HG02840 (cell line): ENCODE data around the gene HDAC4.

ENCODE experiments used
- ATAC-seq: cut with Tn5 transposase; IDR thresholded peaks from one replicate; pipeline ENCODE4 v1.9.1; 2021; ENCODE audit warnings: mild to moderate bottlenecking, moderate library complexity, moderate number of reproducible peaks; ENCODE audit not compliant: unreplicated experiment, low FRiP score

HDAC4 gene

GRCh38 chr2:239300242-239300641 lies 100.6 kb downstream of the HDAC4 start:
- no peak for ATAC-seq

GRCh38 chr2:239299218-239299939 lies 101.4 kb downstream of the HDAC4 start:
- no peak for ATAC-seq

- ATAC-seq, result no peak
These were observed 102.6 kb downstream of the HDAC4 start for GRCh38 chr2:239298116-239298804.

- no peak for ATAC-seq
These were observed 103.4 kb downstream of the HDAC4 start for GRCh38 chr2:239297142-239298004.

- no peak for ATAC-seq
These were observed 104.5 kb downstream of the HDAC4 start for GRCh38 chr2:239296020-239296932.

GRCh38 chr2:239295377-239296019 lies 105.3 kb downstream of the HDAC4 start:
- no peak for ATAC-seq

- no peak for ATAC-seq
These were observed 106.2 kb downstream of the HDAC4 start for GRCh38 chr2:239294571-239295054.

GRCh38 chr2:239293775-239294430 lies 106.9 kb downstream of the HDAC4 start:
- no peak for ATAC-seq

GRCh38 chr2:239292959-239293774 lies 107.7 kb downstream of the HDAC4 start:
- no peak for ATAC-seq

GRCh38 chr2:239292531-239292930 lies 108.3 kb downstream of the HDAC4 start:
- no peak for ATAC-seq

GRCh38 chr2:239291475-239292350 lies 109.1 kb downstream of the HDAC4 start:
- ATAC-seq, result no peak

- ATAC-seq, result no peak
These were observed 110.0 kb downstream of the HDAC4 start for GRCh38 chr2:239290618-239291474.

- peak; percentile 6 for ATAC-seq
These were observed 111.3 kb downstream of the HDAC4 start for GRCh38 chr2:239289545-239289944.

- peak; percentile 60 for ATAC-seq
These were observed 111.8 kb downstream of the HDAC4 start for GRCh38 chr2:239288951-239289511.

GRCh38 chr2:239288237-239288636 lies 112.6 kb downstream of the HDAC4 start:
- no peak for ATAC-seq

- ATAC-seq, result no peak
These were observed 113.4 kb downstream of the HDAC4 start for GRCh38 chr2:239287461-239287860.
